Osteocyte (in vitro differentiated cells): ENCODE measurements around the gene JUND. TPM values are rescaled to one million over a fixed set of nuclear protein-coding genes. Genes with fewer than 3 reads are reported as not detected.

Source experiments
- DNase-seq: peaks from one replicate; pipeline ENCODE4 v3.0.0; 2021; ENCODE audit warnings: mixed read lengths; ENCODE audit not compliant: unreplicated experiment; ENCODE audit errors: extremely low spot score
- H3K27ac Mint-ChIP-seq: one replicate; pipeline ENCODE4 v1.8.0; 2021; ENCODE audit warnings: mild to moderate bottlenecking, mixed read lengths; ENCODE audit not compliant: unreplicated experiment
- H3K27me3 Mint-ChIP-seq: one replicate; pipeline ENCODE4 v1.8.0; 2021; ENCODE audit warnings: mixed read lengths; ENCODE audit not compliant: unreplicated experiment
- H3K36me3 Mint-ChIP-seq: one replicate; pipeline ENCODE4 v1.8.0; 2021; ENCODE audit warnings: mixed read lengths; ENCODE audit not compliant: unreplicated experiment
- H3K4me1 Mint-ChIP-seq: one replicate; pipeline ENCODE4 v1.8.0; 2021; ENCODE audit warnings: mixed read lengths; ENCODE audit not compliant: unreplicated experiment
- H3K4me3 Mint-ChIP-seq: one replicate; pipeline ENCODE4 v1.8.0; 2021; ENCODE audit warnings: mild to moderate bottlenecking, moderate library complexity, mixed read lengths; ENCODE audit not compliant: unreplicated experiment
- H3K9me3 Mint-ChIP-seq: one replicate; pipeline ENCODE4 v1.8.0; 2021; ENCODE audit warnings: mixed read lengths; ENCODE audit not compliant: unreplicated experiment
- CTCF ChIP-seq: fragments of 200-600 bp; sonication (generic); IDR thresholded peaks from 2 replicates; pipeline ENCODE4 v1.5.0; 2021; ENCODE audit warnings: antibody characterized with exemption, mild to moderate bottlenecking, moderate library complexity
- total RNA-seq: library from RNA; stranded (reverse); gene quantifications from 2 replicates; pipeline ENCODE4 v1.2.1, GENCODE V29; 2021

The JUND gene
- total RNA-seq, 1 donor from 2014 or later = 241 TPM

GRCh38 chr19:18310118-18310909 lies 28.9 kb upstream of the JUND start:
- no peak for TF ChIP-seq CTCF
- Mint-ChIP-seq H3K27me3 (no peaks in the 10 kb centered on the region), H3K9me3 (no peaks in the 10 kb centered on the region), H3K36me3 (peaks cover 7% of the 10 kb centered on the region), H3K4me3 (no peak overlapping the region), H3K4me1 (peaks cover 23% of the 10 kb centered on the region), H3K27ac (no peak overlapping the region)
- DNase-seq = no peak

GRCh38 chr19:18309525-18310064 lies 28.2 kb upstream of the JUND start:
- Mint-ChIP-seq H3K27ac (no peak overlapping the region), H3K4me1 (peaks cover 29% of the 10 kb centered on the region), H3K27me3 (no peaks in the 10 kb centered on the region), H3K9me3 (no peaks in the 10 kb centered on the region), H3K36me3 (peaks cover 7% of the 10 kb centered on the region), H3K4me3 (no peak overlapping the region)
- TF ChIP-seq CTCF = no peak
- no peak for DNase-seq

DNA sequence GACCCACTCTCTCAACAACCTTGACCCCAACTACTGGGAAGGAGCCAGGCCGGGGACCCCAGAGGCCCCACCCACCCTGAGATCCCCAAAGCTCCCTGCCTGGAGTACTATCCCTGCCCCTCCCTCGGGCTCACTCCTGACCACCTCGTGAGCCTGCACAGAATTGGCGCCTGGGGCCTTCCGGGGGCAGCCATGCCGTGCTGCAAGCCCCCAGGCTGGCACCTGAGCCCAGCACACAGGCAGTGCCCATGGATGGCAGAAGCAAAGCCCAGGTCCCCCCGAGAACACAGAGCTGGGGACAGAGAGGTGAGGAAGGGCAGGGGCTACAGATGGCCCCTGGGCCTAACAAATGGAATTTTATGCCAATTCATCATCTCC lies 27.5 kb upstream of the JUND start:
- Mint-ChIP-seq H3K36me3 (peaks cover 5% of the 10 kb centered on the region), H3K9me3 (no peaks in the 10 kb centered on the region), H3K4me3 (no peak overlapping the region), H3K27ac (no peak overlapping the region), H3K4me1 (peaks cover 36% of the 10 kb centered on the region), H3K27me3 (no peaks in the 10 kb centered on the region)
- DNase-seq = no peak
- TF ChIP-seq CTCF = no peak

DNA sequence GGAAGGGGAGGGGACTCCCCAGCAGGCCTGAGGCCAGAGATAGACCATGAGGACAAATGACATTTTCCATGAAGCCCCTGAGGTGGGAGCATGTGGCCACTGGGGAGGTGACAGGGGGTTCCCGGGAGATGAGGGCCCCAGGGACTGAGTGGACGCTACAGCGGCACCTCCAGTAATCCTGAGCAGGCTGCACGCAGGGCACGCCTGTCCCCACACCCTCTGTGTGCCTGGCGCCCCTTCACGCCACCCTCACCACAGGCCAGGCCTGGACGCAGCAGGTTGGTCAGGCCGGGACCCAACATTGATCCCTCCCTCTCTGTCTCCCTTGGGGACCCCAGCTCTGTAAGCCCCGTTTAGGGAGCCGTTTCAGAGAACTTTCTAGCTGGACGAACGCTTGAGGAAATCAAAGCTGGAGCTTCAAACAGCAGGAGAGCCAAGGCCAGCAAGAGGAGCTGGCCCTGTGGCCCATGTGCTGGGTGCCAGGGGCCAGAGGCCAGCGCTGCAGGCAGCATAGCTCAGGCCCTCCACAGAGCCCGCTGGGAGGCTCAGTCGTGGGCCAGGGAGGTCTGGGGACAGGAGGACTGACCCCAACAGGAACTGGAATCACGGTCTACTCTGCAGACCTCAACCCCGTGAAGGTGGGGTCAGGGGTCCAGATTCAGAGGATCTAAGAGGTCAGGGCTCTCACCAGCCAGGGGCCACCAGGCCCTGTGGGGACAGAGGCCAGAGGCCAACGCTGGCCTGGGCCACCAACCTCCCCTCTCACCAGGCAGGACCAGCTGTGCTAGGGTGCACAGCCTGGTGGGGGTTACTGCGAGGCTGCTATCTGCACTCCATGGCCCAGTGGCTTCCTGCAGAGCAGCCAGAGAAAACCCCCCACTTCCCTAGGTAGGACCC lies 26.9 kb upstream of the JUND start:
- H3K36me3 Mint-ChIP-seq = peaks cover 5% of the 10 kb centered on the region
- DNase-seq = no peak
- no peaks in the 10 kb centered on the region for H3K9me3 Mint-ChIP-seq
- H3K27me3 Mint-ChIP-seq = no peaks in the 10 kb centered on the region
- H3K27ac Mint-ChIP-seq = peak overlapping the region; percentile 100
- no peak for TF ChIP-seq CTCF
- H3K4me3 Mint-ChIP-seq = no peak overlapping the region
- H3K4me1 Mint-ChIP-seq = peaks cover 42% of the 10 kb centered on the region

GRCh38 chr19:18307271-18307681 lies 25.9 kb upstream of the JUND start:
- H3K27ac Mint-ChIP-seq = peak overlapping the region; percentile 100
- no peak for DNase-seq
- H3K9me3 Mint-ChIP-seq = no peaks in the 10 kb centered on the region
- H3K27me3 Mint-ChIP-seq = no peaks in the 10 kb centered on the region
- peaks cover 45% of the 10 kb centered on the region for H3K4me1 Mint-ChIP-seq
- TF ChIP-seq CTCF = no peak
- H3K4me3 Mint-ChIP-seq = peak overlapping the region; percentile 46
- peaks cover 5% of the 10 kb centered on the region for H3K36me3 Mint-ChIP-seq
